Measurements from ENCODE around the gene PLXND1. TPM values are rescaled to one million over a fixed set of nuclear protein-coding genes. Genes with fewer than 3 reads are reported as not detected.

Gene PLXND1
- total RNA-seq, 2 donors from 2014 or later: 47.7 to 135 TPM

DNA sequence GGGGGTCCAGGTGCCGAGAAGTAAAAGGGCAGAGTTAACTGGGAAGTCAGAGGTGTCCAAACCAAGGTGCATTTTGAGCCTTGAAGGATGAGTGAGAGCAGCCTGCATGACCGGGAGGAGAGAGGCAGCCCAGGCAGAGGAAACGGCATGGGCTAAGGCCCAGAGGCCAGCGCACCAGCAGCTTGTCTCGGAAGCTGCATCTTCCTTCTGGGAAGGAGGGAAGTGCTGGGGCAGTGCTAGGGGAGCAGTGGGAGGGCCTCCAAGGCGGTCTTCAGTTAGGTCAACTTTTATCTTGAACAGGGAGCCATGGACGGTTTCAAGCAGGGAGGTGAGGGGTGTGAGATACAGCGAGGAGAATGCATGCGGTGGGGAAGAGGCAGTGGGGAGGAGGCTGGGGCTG is 62.5 kb downstream of the PLXND1 start:
- Histone ChIP-seq H3K9me3 (no peaks in the 10 kb centered on the region), H3K4me1 (peaks cover 9% of the 10 kb centered on the region), H3K36me3 (replicated peaks in 1 of 2; ENCODE audit: insufficient read depth in 1 of 2, low read depth in 2 of 2) (no peaks in the 10 kb centered on the region), H3K27me3 (no peaks in the 10 kb centered on the region), H3K27ac (no peak overlapping the region), H3K4me3 (no peak overlapping the region)
- TF ChIP-seq CTCF (IDR thresholded peaks at IDR 0.05) (no peak), POLR2A (IDR thresholded peaks at IDR 0.05) (no peak)
- no peak for DNase-seq
- no peak for ATAC-seq
- 86 to 88% methylated on average over 9 of the region's 9 CpGs for WGBS, 2 donors
- intact Hi-C loops (cut with DNase I): no loop called here

DNA sequence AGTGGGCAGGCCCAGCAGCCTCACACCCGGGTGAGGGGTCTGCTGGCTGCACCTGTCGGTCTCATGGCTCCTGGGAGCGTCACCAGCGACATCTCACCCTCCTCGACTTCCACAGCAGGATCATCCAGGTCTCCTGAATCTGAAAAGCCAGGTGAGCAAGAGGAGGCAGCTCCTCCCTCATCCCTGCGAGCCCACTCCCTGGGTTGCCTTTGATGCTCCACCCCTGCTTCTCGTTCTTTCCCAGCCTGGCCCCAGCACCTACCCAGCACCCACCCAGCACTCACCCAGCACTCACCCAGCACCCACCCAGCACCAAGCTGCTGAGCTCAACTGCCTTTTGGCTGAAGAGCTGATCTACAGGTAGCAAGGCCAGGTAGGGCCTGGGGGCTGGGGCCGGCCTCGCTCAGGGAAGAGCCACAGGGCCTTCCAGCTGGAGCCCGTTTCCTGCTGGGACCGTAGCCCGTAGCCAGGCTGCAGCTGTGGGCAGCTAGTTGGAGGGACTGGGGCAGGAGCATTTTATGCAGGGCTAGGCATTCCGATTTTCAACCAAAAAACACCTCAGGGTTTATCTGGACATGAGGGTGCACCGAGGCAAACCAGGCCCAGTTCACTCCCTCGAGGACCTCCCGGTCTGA is 63.2 kb downstream of the PLXND1 start, which contains the start of gene H1-8:
Gene H1-8 (plus strand): TSS at position 20 of the 635 bp plus-strand sequence. CDS start 44 bp downstream, at position 64.
- intact Hi-C loops (cut with DNase I): no loop called here
- peaks cover 2% of the 10 kb centered on the region for H3K4me1 ChIP-seq
- ATAC-seq (no peak), DNase-seq (no peak)
- H3K27me3 ChIP-seq: no peaks in the 10 kb centered on the region
- no peaks in the 10 kb centered on the region for H3K9me3 ChIP-seq
- TF ChIP-seq POLR2A (IDR thresholded peaks at IDR 0.05): no peak
- TF ChIP-seq CTCF (IDR thresholded peaks at IDR 0.05): no peak
- WGBS, 2 donors: 88 to 91% methylated on average over 8 to 16 of the region's 16 CpGs
- no peak within 1 kb of the TSS for H3K27ac ChIP-seq
- H3K36me3 ChIP-seq (replicated peaks in 1 of 2; ENCODE audit: insufficient read depth in 1 of 2, low read depth in 2 of 2): no peaks in the 10 kb centered on the region
- H3K4me3 ChIP-seq: no peak within 1 kb of the TSS

- DNase-seq (no peak), ATAC-seq (no peak)
- WGBS, 2 donors: 84 to 95% methylated on average over 3 to 5 of the region's 5 CpGs
- TF ChIP-seq CTCF (IDR thresholded peaks at IDR 0.05) (no peak), POLR2A (IDR thresholded peaks at IDR 0.05) (no peak)
- Histone ChIP-seq H3K9me3 (no peaks in the 10 kb centered on the region), H3K36me3 (replicated peaks in 1 of 2; ENCODE audit: insufficient read depth in 1 of 2, low read depth in 2 of 2) (no peaks in the 10 kb centered on the region), H3K27ac (no peak overlapping the region), H3K27me3 (no peaks in the 10 kb centered on the region), H3K4me3 (no peak overlapping the region), H3K4me1 (no peaks in the 10 kb centered on the region)
- intact Hi-C loops (cut with DNase I): no loop called here
Measured at GRCh38 chr3:129542747-129543146, 63.7 kb downstream of the PLXND1 start.

DNA sequence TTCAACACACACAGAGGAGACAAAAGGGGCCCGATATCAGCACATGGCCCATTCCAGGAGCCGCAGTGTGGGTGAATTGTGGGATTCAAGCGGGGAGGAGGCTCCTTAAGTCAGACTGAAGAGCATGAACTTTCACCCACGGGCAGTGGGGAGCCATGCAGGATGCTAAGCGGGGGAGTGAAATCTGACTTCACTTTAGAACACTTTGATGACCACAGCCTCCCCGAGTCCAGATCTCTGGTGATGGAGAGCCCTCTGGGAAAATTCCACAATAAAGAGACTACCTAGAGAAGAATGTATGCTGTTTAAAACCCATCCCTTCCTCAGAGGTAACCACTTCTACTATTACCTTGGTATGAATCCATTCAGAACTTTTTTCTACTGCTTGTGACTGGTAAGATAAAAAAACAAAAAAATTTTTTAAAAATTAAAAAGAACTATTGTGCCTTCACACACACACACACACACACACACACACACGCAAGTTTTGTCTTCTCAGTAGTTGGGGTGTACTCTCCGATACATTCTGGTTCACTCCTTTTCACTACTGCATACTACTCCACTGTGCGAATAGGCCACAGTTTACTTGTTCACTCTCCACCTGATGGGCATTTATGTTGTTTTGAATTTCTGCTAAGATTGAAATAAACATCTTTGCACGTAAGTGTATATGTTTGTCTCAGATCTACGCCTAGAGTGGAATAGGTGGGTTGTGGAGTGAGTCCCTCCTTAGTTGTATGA is 65.5 kb downstream of the PLXND1 start:
- H3K36me3 ChIP-seq (replicated peaks in 1 of 2; ENCODE audit: insufficient read depth in 1 of 2, low read depth in 2 of 2): no peaks in the 10 kb centered on the region
- no peaks in the 10 kb centered on the region for H3K9me3 ChIP-seq

More for the DNA sequence above, 65.5 kb downstream of the PLXND1 start:
- Histone ChIP-seq H3K27me3 (no peaks in the 10 kb centered on the region), H3K4me1 (no peaks in the 10 kb centered on the region), H3K27ac (no peak overlapping the region), H3K4me3 (no peak overlapping the region)
- WGBS, 2 donors: 89 to 91% methylated on average over 11 of the region's 11 CpGs
- TF ChIP-seq POLR2A (IDR thresholded peaks at IDR 0.05) (no peak), CTCF (IDR thresholded peaks at IDR 0.05) (no peak)
- DNase-seq (no peak), ATAC-seq (no peak)
- intact Hi-C loops (cut with DNase I): no loop called here

Data from body of pancreas (tissue), 4 donors.